Cardiac atrium fibroblast (primary cell): ENCODE measurements around the gene CDHR4. TPM values are rescaled to one million over a fixed set of nuclear protein-coding genes. Genes with fewer than 3 reads are reported as not detected.

ENCODE experiments used
- total RNA-seq: library from RNA; depleted of rRNA; stranded (reverse); fragments of >200 nt; gene quantifications from 2 replicates; pipeline ENCODE4 v1.2.3, GENCODE V29; 2015

Gene CDHR4, protein sequence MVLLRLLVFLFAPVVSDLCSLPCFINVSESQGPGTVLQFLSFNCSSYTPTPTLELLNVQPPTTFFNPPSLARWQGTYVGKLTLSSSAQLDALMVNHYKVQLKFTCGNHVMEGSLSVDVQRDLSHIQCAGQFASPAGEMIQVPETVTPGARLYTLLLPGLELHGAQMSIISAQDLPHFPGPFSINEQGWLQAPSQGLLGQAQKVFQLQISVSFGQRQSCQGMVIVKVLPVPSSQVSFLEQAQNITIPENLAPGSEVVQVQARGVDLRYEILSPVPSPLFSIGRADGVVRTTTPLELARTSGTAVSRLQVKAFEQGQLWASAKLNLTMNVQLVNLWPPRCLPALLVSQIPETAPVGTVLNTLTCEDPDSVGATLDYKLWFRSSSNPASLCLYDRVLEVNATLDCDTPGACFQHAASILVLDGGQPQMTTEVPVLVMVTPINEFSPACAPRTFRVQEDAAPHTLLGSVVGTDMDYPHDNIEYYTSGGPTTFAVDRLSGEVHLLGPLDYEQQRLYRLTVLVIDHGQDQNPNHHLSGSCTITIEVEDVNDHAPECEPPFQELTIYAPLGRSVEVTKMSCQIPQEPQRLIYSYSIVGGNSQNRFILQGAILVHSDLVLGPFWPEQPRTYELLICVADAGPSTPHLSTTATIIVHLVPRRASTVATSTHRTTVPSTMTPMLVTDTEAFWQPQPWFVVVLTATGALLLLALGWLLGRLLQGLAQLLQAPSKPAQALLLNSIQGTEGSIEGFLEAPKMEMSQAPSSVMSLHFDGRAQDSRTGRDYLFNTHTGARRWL
- not detected in 2 replicates for total RNA-seq

DNA sequence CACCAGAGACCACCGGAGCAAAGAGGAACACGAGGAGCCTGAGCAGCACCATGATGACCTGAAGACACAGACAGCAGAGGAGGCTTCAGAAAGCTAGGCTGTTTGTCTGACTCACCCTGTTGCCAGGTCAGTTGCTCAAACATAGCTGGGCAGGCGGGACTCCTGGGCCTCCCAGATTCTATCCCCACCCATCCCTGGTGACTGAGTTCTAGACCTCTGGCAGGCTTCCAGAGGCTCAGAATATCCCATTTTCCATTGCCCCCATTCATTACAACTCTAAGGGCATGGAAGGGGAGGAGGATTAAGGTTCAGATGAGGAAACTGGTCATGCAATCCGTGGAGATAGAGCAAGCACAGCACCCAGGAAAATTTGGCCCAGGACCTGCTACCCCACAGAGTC is at the start of gene CDHR4:
Gene CDHR4 (minus strand): TSS at position 113 of the 400 bp plus-strand sequence. CDS start 61 bp downstream, at position 52.

DNA sequence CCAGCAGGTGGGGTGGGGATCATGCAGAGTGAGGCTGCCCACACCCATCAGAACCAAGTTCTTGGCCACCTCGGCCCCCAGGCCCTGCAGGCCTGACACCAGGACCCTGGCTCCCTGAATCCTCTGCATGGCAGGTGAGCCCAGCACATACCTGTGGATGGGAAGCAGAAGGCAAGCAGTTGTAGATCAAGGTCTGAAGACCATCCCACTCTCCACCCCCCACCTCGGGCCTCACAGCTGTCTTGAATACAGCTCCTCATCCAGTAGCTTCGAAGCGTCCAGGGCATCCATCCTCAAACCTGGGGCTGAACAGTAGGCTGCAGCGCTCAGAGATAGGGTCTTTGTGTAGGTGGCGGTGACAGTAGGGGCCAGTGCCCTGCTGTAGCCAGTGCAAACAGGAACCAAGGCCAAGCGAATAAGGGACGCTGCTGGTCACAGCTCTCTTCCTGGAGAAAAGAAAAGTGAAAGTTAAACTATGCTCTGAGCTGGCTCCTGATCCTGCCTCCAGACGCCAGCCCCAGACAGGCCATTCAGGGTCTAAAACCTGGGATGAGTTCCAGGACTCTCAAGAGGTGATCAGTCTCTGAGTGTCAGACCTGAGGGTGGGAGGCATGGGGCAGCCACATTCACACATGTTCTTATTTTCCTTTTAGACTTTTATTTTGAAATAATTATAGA is 14.0 kb upstream of the CDHR4 start, which contains the start of gene UBA7:
Gene UBA7 (minus strand): TSS at position 457 of the 678 bp plus-strand sequence. CDS start 166 bp downstream, at position 291.

DNA sequence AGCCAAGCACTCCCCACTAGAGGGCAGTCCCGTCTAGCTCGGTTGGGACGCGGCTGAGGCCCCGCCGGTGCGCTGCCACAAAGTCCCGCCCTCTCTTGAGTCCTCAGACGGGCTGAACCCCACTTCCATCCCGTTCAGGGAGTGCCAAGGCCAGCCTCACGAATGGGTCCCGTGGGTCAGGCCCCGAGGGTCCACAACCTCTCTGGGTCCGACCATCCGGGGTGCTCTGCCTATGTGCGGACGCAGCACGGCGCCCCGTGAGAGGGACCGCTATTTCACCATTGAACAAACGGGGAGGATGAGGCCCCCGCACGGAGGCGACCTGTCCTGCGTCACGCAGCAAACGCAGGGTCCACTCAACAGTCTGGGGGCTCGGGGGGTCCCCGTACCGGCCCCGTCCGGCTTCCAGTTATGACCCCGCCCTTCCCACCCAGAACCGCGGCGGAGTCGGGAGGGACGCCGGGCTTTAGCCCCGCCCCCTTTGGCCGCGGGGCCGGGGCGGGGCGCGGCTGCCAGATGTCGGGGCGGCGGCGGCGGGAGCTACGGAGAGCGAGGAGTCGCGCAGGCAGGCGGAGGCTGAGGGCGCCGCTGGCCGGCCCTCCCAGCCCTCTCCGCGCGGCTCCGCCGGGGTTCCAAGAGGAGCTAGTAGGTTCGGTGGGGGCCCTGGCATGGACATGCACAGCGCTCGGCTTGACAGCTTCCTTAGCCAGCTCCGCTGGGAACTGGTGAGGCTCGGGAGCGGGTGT is 3.2 kb upstream of the CDHR4 start, which contains the start of gene INKA1:
Gene INKA1 (plus strand): TSS at position 543 of the 746 bp plus-strand sequence. CDS start 132 bp downstream, at position 675.

DNA sequence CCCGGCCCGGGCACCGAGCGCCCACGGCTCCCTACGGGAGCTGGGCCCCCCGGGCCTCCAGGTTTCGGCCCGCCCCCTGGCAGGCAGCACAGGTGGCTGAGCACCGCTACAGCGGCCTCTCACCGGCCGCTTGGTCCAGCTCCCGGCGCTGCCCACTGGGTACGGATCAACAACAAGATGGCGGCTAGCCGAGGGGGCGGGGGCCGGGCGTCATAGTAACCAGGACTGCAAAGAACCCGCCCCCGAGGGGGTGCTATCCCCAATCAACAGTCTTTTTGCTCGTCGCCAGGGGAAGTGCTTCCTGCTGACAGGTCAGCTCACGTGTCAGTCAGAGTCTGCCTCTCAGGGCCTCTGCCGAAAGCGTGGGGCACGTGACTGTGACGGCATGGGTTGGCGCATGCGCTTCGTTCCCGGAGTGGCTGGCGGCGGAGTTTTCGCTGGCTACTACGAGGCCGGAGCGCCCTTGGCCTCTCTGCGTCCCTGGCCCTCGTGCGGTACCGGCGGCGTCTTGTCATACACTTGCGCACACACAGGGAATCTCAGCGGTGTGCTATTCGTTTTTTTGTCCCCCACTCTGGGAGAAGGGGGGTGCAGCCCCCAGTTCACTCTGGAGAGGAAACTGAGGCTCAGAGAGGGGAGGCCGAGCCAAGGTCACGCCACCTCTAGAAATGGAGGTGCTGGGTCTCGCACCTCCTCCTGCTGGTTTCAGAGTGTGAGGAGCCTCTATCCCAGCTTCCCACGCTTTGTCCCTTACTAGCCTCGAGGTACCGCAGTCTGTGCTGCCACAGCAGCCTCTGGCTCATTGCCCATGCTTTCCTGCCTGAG is 13.1 kb downstream of the CDHR4 start, which contains the start of gene IP6K1:
Gene IP6K1 (minus strand): TSS at position 186 of the 825 bp plus-strand sequence. CDS start 38,502 bp downstream, outside the sequence.

Other genes with a start within 250 kb of the CDHR4 start
- 0.16 and 0.36 TPM in 2 replicates for gene BSN, start 245.4 kb downstream of the CDHR4 start, total RNA-seq
- 80.2 and 111 TPM in 2 replicates for gene APEH, start 125.5 kb downstream of the CDHR4 start, total RNA-seq
- gene MST1, start 110.4 kb downstream of the CDHR4 start, total RNA-seq: 6.6 and 10.1 TPM in 2 replicates
- 25.1 and 26.6 TPM in 2 replicates for gene RNF123, start 110.3 kb downstream of the CDHR4 start, total RNA-seq
- gene AMIGO3, start 80.2 kb downstream of the CDHR4 start, total RNA-seq: 4.9 TPM in 1 of 2 replicates, not detected in the other
- 30.0 and 36.6 TPM in 2 replicates for gene GMPPB, start 75.9 kb downstream of the CDHR4 start, total RNA-seq
- 30.7 and 36.5 TPM in 2 replicates for gene IP6K1, start 13.3 kb downstream of the CDHR4 start, total RNA-seq
- 1.4 and 3.6 TPM in 2 replicates for gene INKA1, start 3.4 kb upstream of the CDHR4 start, total RNA-seq
- gene UBA7, start 14.1 kb upstream of the CDHR4 start, total RNA-seq: 21.7 and 27.5 TPM in 2 replicates
- 6.5 and 7.8 TPM in 2 replicates for gene TRAIP, start 56.7 kb upstream of the CDHR4 start, total RNA-seq
- not detected in 2 replicates for gene CAMKV, start 70.0 kb upstream of the CDHR4 start, total RNA-seq
- not detected in 2 replicates for gene MST1R, start 104.0 kb upstream of the CDHR4 start, total RNA-seq
- gene MON1A, start 129.9 kb upstream of the CDHR4 start, total RNA-seq: 11.2 and 13.0 TPM in 2 replicates
- 16.7 and 26.5 TPM in 2 replicates for gene RBM6, start 140.3 kb upstream of the CDHR4 start, total RNA-seq